GM18507 (cell line): ENCODE data around the gene ZNF236.

Experiments
- DNase-seq: peaks from one replicate; pipeline ENCODE4 v3.0.0; 2011; ENCODE audit warnings: low read depth; ENCODE audit not compliant: insufficient read length; ENCODE audit errors: extremely low spot score
- FAIRE-seq: peaks from 2 replicates; lab custom pipeline; 2011; peaks lifted over from hg19 to GRCh38; lab: Jason Lieb, UNC

The ZNF236 gene

DNA sequence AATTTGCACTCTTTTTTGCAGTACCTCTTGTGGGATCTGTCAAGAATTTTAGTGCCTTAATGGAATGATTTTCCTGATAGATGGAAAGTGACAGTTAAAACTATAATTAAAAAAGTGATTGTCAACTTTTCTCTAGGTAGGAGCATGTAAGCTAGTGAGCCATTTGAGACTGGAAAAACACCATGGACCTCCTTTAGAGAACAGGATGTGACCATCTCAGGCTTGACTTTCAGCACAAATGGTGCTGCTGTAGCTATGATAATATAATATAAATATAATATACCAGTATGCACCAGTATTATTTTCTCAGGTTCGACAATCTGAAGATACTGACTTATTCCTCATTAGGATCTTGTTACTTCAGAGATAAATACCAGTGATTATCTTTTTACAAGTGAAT lies 27.8 kb downstream of the ZNF236 start:
- DNase-seq (no peak), FAIRE-seq (no peak)

DNA sequence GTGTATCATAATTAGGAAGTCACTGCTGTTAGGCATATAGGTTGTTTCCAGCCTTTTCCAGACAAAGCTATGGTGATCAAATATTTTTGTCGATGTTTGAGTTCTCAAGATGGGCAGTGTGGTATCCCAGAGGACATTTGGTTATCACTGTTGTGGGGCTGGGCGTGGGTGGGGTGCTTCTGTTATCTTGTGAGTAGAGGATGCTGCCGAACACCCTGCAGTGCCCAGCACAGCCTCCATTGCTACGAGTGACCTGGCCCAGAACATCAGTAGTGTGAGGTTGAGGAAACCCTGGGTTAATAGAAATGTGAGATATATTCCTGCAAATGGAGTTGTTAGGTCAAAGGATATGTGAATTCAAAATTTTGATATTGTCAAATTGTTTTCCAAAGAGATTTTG lies 33.2 kb downstream of the ZNF236 start:
- DNase-seq (no peak), FAIRE-seq (no peak)

DNA sequence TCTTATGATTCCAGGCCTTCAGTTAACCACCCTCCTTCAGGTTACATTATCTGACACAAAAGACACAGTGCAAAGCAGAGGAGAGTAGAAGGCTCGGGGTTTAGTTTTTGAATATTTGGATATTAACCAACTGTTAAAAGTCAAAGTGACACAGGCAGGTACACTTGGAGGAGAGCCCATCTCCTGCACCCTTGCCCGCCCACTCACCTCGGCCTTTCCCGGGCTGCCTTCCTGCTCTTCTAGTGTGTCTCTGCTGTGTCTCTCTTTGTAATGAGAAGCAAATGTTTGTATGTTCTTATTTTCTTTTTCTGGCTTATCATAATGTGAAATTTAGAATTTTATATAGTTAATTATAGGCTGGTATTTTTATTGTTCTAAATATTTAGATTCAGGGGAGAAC lies 35.1 kb downstream of the ZNF236 start:
- FAIRE-seq, result no peak
- no peak for DNase-seq

DNA sequence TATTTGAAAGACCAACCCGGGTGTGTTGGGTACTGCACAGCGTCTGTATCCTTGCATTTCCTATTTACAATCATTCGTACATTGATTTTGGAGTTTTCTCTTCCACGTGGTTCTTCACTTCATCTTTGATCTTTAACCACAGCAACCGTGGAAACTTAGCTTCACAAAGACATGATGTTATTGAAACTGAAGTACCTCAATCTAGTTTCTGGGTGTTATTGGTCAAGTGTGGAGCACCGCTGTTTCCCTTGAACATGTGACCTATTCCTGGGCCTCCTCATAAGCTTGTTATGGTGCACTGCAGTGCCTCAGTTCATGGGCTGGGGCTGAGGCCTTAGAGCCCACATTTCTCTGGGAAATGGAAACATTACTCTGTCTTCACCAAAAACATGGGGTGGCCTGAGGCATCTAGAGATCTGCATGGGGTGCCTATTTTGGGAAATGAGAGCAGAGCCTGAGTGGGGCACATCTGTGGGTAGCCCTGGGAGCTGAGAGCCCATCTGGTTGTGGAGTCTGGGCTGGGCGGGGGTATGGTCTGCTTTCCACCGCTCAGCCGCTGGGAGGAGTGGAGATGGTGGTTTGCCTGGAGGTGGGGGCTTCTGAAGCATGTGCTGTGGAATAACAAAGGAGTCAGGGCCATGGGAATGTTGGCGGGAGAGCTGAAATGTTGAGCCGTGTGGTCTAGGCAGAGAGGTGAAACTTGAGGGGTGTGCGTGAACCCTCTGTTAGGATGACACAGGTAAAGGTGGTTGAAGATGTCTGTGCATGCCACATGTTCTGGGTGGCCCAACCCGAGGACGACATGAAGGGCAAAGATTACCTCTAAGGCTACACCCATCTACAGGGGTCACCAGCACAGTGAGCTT lies 37.4 kb downstream of the ZNF236 start:
- DNase-seq, result no peak
- FAIRE-seq, result no peak

DNA sequence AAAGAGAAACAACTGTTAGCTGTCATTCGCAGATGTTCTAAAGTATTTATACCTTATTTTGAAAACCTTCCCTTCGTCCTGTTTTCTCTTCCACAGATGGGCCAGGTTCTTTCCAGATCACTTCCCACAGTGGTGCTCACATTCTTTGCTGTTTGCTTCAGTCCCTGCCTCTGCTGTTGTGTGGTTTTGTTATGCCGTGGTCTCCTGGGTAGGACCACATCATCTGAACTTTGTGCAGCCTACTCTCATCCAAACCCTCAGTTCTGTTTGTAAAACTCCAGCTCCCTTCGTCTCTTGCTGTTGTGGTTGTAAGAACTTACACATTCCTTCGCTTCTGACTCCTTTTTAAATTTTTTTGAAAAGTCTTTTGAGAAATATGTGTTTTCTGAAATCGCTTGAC lies 38.1 kb downstream of the ZNF236 start:
- FAIRE-seq, result no peak

DNA sequence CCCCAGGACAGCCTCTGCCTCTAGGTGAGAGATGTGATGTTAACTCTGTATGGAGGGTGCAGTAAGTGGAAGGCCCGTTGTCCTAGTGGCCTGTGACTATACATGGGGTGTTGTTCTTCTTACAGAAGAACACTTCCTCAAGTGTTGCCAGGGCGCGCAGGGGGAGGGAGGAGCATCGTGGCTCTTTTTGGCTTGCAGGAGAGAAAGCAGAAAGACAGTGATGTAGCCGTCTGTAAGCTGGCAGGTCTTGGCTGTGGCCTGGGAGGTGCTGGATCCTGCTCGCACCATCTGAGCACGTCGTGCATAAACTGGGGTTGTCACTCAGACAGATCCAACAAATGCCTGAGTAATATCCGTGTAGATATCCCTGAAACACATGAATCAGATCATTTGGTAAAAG lies 44.3 kb downstream of the ZNF236 start:
- FAIRE-seq (no peak), DNase-seq (no peak)

More for the DNA sequence above, 38.1 kb downstream of the ZNF236 start:
- no peak for DNase-seq

DNA sequence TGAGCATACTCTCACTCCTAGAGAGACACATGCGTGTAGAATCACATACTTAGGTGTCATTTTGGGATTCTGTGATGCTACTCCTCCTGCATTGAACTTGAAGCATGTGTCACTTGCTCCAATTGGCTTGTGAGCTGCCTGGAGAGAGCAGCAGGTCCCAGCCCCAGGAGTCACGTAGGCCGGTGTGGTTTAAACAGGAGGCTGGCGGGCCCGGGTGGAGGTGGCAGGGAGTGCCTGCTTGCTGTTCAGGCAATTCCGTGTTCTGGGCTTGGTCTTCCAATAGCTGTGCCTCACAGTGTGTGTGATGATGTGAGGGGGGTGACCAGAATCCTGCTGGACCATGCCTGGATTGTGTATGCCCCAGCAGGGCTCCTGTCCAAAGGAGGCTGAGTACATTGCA lies 51.0 kb downstream of the ZNF236 start:
- no peak for DNase-seq
- FAIRE-seq, result no peak

DNA sequence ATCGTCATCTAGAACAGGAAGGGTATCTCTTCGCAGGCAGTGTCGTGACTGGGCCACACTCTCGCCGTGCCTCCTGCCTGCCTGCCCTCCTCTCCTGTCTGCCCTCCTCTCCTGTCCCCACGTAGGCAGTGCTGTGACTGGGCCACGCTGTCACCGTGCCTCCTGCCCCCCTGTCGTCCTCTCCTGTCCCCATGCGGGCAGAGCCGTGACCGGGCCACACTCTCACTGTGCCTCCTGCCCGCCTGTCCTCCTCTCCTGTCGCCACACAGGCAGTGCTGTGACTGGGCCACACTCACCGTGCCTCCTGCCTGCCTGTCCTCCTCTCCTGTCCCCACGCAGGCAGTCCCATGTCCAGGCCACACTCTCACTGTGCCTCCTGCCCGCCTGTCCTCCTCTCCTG lies 51.4 kb downstream of the ZNF236 start:
- DNase-seq (no peak), FAIRE-seq (no peak)

DNA sequence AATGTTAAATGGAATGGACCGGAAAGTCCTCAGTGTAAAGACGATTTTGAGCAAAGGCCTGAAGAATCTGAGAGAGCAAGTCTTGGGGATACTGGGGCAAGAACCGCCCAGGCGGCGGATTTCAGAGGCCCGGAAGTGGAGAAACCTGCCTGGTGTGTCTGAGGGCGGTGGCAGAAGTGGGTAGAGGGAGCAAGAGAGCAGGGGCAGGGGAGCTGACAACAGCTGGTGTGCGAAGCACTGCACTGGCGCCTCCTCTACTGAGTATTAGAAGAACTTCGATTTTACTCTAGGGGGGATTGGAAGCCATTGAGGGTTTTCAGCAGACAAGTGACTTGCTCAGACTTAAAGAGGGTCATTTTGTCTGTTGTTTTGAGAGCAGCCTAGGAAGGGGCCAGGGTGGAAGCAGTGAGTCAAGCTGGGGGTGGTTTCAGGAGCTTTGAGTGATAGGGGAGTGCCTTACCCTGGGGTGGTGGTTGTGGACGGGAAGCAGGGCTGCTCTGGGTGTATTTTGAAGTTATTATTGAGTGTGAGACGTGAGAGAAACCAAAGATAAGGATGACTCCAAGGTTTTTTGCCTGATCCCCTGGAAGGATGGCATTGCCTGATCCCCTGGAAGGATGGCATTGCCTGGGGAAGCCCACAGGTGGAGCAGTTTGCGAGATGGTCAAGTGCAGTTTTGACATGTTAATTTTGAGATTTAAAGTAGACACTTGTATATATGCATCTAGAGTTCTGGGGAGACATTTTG lies 52.5 kb downstream of the ZNF236 start:
- FAIRE-seq (no peak), DNase-seq (no peak)

DNA sequence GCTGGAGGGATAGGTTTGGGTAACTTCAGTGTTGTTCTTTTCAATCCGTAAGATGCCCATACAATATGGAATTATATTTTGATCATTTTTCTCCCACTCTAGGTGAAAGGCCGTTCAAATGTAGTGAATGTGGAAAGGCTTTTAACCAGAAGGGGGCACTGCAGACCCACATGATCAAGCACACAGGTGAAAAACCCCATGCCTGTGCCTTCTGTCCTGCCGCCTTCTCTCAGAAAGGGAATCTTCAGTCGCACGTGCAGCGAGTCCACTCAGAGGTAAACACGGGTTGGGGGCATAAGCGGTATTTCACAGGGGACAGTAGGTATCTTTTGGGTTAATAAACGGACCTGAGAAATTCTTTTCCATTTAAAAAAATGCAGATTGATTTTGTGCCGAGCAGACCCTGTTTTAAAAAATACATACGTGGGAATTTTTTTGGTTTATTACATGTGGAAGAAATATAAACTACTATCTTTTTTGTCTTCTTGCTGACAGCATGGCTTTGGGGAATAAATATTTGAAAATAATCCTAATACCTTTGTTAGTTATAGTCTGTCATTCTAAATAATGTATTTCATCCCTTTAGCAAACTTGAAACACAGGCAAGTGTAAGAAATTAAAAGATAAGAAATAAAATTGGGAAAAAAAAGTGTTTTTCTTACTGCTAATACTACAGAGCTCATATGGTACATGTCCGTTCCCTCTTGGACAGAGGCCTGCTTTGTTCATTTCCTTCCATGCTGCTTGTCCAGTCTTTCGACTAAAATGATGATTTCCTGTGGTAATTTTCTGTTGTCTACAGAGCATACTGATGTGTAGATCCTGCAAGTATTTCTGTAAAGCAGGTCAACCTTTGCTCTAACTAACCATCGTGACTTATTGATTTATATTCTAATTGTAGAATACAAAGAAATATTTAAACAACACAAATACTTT lies 53.3 kb downstream of the ZNF236 start:
- FAIRE-seq, result peak; percentile 75

DNA sequence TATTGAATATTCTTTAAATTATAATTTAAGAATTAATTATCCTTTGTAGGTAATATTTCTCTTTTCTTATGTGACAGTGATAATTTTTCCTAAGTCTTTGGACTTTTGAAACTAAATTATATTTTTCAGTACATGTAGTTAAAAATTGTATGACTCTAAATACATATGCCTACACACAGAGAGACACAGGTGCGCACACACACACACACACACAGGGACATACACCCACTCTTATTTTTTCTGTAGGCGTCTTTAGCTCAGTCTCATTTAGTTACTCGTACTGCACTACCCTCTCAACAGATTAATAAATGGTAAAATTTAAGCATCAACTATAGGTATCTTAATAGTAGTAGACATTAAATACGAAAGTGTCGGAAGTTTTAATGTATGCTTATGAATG lies 56.1 kb downstream of the ZNF236 start:
- DNase-seq (no peak), FAIRE-seq (no peak)

More for the DNA sequence above, 53.3 kb downstream of the ZNF236 start:
- DNase-seq, result no peak

DNA sequence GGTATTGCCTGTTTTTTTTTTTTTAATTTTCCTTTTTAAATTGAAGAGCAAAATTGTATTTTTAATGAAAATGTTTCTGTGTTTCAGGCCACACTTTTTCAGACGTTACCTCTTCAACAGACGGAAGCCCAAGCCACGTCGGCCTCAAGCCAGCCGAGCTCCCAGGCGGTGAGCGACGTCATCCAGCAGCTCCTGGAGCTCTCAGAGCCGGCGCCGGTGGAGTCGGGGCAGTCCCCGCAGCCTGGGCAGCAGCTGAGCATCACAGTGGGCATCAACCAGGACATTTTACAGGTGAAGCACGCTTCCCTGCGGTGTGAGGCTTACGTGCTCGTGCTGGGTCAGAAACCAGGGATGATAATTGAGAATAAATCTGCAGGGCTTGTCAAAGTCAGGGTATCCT lies 57.7 kb downstream of the ZNF236 start:
- FAIRE-seq, result no peak
- DNase-seq, result no peak

DNA sequence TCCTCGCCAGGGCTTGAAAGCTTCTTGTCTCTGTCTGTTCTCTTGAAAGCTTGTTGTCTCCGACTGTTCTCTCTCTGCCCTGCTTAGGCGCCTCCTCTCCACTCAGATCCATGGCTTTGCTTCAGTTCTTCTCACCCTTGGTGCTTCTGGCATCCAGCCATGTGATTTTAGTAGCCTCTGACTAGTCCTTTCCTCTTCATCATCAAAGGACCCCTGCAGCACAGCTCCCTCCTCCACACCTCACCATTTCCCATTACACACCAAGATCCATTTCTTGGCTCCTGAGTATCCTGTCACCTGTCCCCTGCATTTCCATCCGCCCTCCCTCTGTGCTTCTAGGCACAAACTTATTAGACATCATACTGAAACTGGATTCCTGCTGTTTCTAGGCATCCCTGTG lies 59.4 kb downstream of the ZNF236 start:
- no peak for DNase-seq
- no peak for FAIRE-seq

DNA sequence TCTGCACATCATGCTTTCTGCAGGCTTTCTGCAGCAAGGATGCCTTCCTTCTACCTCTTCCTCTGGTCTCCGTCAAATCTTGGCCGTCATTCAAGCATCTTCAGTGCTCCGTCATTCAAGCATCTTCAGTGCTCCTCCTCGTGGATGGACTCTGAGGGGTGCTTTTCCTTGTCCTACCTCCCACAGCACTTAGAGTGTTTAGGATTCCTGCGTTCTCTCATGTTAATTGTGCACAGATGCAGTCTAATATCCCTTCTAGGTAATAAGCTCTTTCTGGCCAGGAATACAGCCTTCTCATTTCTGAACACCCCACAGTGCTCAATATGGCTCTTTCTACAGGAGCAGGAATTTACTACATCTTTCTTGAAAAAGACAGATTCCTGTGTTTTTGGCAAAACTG lies 59.8 kb downstream of the ZNF236 start:
- no peak for DNase-seq
- no peak for FAIRE-seq

DNA sequence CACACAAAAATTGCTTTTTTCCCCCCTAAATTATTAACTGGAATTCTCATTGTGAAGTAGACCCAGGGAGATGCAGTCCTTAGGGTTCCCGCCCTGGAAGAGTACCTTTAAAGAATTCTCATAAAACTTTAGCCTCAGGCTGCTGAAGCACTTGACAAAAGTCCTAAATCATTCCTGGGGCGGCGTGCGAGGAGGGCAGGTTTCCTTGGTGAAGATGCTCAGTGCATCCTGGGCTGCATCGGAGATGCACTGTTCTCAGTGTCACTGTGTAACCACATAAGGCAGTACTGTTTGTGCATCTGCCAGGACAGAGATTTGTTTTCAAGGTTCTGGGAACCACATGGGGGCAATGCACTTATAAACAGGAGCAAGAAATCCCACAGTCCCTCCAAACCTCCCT lies 62.6 kb downstream of the ZNF236 start:
- DNase-seq (no peak), FAIRE-seq (no peak)

DNA sequence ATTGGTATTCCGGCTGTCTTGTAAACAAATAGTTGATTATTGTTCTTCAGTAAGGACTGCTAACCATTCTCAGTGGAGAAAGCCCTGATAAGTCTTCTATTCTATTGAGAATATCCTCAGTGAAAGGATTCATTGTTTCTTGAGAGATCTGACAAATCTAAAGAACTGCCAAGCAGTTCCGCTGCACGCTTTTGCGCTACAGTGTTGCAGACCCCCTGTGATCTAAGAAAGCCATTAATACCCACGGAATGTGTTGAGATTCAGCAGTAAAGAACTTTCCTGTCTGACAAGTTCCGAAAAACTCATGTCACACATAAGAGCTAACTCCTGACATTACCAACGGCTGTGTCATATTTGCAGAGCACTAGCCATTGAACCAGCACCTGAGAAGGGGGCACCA lies 63.8 kb downstream of the ZNF236 start:
- no peak for FAIRE-seq
- no peak for DNase-seq

DNA sequence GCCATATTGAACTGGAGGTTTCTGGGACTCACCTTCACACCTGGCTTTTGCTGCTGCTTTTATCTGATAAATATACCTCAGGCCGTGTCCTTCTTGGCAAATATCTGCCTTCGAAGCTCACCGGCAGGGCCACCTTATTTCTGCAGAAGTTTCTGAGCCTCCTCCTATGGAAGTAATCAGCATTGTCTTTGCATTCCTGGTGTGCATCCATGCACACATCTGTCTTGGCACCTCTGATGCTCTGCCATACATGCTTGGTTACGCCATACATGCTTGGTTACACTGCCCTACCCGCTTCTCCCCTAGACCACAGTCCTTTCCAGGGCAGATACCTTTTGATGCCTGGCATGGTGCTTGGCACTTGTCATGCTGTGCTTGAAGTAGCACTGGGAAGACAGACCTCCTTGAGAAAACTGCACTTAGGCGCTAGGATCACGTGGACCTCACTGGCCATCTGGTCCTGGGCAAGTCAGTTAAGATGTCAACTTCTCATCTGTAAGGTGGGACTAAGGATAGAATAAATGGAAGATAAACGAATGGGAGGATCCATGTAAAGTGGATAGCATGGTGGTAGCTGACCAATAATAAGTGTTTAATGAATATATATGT lies 66.8 kb downstream of the ZNF236 start:
- FAIRE-seq, result no peak
- DNase-seq, result no peak

DNA sequence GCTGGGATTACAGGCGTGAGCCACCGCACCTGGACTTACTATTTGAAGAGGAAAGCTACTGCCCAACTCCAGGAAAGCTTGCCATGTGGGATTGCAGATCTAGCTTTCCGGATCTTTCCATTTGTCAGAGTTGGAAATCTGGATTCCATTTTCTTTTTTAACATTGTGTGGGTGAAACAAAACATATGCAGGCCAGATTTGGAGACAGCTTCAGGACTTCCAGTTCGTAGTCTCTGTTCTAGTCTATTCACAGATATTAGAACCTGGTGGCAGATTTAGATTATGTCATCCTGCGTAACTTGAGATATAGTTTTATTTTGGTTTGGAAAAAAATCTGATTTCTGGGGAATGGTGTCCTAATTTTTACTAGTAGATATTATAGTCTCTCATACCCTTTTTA lies 70.5 kb downstream of the ZNF236 start:
- FAIRE-seq, result no peak
- no peak for DNase-seq

DNA sequence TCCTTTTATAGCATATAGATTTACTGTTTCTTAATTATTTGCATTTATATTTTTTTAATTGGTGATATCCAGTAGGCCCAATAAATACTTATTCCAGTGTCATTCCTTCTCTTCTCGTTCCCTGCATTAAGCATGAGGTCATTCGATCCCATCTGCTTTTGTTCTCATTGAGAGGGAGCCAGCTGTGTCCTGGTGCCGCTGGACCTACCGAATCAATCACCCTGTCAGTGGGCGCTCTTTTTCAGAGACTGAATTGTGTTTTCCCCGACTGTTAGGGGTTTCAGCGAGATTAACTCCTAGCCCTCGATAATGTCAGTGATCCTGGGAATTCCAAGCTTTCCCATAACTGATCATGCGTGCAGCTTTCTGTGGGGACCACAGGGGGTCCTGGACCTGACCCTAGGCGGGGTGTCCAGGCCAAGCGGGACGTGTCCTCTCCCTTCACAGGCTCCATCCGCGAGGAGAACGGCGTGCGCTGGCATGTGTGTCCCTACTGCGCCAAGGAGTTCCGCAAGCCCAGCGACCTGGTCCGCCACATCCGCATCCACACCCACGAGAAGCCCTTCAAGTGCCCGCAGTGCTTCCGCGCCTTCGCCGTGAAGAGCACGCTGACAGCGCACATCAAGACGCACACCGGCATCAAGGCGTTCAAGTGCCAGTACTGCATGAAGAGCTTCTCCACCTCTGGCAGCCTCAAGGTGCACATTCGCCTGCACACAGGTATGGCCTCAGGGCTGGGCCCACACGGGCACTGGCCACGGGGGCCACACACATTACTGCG lies 72.4 kb downstream of the ZNF236 start:
- DNase-seq (no peak), FAIRE-seq (no peak)
